ENCODE results near the gene WNK2.

WNK2 gene

GRCh38 chr9:93255994-93256877, 72.3 kb downstream of the WNK2 start:
- DNase-seq = no peak

DNA sequence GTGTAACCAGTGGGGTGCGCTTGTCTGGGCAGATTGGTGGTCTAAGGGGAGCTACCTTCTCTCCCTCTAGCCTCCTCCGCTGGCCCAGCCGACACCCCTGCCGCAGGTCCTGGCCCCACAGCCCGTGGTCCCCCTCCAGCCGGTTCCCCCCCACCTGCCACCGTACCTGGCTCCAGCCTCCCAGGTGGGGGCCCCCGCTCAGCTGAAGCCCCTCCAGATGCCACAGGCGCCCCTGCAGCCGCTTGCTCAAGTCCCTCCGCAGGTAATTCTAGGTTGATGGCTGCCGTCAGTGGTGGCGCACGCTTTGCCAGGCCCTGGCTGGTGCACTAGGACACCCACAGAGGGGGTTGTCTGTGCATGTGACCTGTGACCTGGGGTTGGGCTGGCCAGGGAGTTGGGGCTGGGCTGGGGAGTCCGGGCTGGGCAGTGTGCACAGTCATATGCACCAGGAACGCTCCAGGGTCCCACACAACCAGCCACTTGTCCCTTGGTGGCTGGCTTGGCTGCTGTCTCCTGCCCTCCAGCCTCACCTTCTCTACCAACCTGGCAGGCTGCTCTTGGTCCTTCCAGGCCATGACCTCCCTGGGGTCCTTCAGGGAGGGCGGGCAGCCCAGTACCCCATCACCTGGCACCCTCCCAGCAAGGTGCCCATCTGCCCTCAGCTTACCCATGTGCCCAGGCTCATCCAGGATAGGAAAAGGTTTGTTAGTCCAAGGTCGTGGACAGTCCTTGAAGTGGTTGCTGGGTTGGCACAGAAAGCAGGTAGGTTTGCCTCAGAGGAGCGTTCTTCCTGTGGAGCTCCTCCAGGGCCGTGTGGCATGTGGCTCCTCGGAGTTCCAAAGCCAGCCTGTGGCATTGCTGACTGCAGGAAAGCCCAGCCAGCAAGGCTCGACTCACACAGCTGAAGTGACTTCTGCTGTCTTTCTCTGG, 73.2 kb downstream of the WNK2 start:
- no peak for DNase-seq

GRCh38 chr9:93257808-93258331, 73.9 kb downstream of the WNK2 start:
- DNase-seq = no peak

DNA sequence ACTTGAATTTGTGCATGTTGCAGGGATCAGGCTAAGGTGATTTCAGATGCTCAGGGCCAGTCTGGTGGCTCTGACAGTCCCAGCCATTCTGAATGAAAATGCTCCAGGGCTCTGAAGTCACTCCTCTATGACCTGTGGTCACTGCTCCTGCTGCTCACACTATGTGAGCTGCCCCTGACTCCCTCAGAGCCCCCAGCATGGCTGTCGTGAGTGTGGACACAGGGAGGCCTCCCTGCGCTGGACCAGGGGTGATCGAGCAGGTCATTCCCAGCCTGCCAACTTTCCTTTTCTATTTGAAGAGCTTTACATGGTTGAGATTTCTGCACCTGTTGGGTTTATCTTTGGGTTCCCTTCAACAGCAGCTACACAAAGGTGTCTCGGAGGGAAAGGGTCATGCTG, 74.5 kb downstream of the WNK2 start:
- DNase-seq = no peak

DNA sequence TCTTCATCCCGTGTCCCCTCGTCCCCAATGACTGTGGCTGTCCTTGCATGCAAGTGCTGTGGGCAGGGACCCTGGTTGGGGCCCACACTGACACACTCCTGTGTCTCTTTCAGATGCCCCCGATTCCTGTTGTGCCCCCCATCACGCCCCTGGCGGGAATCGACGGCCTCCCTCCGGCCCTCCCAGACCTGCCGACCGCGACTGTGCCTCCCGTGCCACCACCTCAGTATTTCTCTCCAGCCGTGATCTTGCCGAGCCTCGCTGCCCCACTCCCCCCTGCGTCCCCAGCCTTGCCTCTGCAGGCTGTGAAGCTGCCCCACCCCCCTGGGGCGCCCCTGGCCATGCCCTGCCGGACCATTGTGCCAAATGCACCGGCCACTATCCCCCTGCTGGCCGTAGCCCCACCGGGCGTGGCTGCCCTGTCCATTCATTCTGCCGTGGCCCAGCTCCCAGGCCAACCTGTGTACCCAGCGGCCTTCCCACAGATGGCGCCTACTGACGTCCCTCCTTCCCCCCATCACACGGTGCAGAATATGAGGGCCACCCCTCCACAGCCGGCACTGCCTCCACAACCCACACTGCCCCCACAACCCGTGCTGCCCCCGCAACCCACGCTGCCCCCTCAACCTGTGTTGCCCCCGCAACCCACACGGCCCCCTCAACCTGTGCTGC, 75.0 kb downstream of the WNK2 start:
- DNase-seq = no peak

- no peak for DNase-seq
Observed at GRCh38 chr9:93259490-93260262, 75.7 kb downstream of the WNK2 start.

DNA sequence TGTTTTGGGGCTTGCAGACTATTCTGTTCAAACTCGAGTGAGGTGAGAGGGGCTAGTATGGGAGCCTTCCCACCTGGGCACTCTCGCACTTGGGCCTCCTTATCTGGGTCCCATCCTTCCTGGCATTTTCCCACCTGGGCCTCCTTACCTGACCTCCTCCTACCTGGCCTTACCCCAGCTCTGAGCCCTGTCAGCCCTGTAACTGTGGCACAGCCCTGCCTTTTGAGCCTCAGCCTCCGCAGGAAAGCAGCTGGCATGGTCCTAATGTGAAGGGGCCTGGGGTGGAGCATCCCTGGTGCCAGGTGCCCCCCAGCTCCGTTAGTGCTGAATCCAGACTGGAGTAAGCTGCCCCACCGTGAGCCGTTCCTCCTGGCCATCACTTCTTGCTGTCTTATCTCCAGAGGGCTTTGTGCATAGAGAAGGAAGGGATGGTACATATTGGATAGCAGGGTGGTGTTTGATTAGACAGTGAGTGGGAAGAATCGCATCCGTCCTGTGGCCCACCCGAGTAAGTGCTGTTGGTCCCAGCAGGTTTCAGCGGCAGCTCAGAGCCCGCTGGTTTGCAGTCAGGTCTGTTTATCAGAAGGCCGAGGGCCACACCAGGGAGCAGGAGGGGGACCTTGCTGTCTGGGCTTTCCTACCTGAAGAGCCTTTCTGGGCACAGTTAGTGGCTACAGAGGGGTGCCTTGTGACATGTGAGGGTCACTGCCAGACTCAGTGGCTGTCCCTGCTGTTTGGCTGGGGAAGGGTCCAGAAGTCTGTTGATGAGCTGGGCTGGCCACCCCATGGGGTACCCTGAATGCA, 76.5 kb downstream of the WNK2 start:
- DNase-seq = no peak

GRCh38 chr9:93261281-93261680, 77.3 kb downstream of the WNK2 start:
- no peak for DNase-seq

GRCh38 chr9:93261735-93262523, 78.0 kb downstream of the WNK2 start:
- no peak for DNase-seq

DNA sequence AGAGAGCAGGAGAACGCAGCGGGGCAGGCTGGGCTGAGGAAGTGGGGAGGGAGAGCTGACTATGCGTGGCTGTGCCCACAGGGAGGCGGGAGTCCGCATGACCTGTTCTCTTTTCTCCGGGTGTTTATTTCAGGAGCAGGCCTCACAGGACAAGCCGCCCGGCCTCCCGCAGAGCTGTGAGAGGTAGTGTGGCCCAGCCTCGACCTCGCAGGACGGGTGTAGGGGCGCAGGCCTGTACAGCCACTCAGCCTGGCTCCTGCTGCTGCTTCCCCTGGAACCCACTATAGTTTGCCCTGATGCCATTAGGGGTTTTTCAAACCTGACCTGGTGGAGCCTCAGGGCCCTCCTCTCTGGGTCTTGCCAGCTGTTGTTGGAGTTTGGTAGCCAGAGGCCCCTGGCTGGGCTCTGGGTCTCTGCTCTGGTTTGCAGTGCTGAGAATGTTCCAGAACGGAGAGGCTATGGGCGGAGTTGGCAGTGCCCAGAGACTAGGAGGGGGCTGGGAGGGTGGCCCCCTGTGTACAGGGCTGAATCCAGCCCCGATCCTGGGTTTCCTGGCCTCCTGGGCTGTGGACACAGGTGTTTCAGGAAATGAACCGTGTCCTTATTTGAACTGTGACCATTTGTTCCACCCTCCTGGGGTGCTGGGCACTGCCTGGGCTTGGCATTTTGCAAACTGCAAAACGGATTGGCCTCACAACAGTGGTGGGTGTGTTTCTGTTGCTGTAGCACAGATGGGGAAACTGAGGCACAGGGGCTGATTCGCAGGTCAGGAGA, 78.8 kb downstream of the WNK2 start:
- no peak for DNase-seq

DNA sequence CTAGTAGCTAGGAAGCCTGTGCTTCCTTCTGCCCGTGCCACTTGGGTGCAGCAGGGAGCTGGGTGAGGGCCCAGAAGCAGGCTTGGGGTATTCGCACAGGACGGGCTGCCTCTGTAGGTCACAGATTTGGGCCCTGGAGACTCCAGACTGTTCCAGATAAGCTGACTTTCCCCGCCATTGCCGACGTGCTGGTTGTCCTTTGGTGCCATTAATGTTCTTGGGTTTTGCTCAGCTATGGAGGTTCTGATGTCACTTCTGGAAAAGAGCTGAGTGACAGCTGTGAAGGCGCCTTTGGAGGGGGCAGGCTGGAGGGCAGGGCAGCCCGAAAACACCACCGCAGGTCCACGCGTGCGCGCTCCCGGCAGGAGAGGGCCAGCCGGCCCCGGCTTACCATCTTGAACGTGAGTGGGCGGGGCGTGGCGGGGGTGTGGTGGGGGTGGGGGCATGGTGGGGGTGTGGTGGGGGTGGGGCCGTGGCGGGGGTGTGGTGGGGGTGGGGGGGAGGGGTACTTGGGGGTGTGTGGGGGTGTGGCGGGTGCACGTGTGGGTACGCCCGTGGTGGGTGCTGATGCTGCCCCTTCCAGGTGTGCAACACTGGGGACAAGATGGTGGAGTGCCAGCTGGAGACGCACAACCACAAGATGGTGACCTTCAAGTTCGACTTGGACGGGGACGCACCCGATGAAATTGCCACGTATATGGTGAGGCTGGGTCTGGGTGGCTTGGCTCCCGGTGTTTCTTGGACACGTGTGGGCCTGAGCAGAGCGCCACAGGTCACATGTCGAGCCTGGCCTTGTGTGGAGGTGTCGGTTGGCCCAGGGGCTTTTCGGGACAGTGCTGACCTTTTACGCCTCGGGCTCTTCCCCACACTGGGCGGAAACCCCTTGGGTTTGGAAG, 79.6 kb downstream of the WNK2 start:
- DNase-seq = no peak

DNA sequence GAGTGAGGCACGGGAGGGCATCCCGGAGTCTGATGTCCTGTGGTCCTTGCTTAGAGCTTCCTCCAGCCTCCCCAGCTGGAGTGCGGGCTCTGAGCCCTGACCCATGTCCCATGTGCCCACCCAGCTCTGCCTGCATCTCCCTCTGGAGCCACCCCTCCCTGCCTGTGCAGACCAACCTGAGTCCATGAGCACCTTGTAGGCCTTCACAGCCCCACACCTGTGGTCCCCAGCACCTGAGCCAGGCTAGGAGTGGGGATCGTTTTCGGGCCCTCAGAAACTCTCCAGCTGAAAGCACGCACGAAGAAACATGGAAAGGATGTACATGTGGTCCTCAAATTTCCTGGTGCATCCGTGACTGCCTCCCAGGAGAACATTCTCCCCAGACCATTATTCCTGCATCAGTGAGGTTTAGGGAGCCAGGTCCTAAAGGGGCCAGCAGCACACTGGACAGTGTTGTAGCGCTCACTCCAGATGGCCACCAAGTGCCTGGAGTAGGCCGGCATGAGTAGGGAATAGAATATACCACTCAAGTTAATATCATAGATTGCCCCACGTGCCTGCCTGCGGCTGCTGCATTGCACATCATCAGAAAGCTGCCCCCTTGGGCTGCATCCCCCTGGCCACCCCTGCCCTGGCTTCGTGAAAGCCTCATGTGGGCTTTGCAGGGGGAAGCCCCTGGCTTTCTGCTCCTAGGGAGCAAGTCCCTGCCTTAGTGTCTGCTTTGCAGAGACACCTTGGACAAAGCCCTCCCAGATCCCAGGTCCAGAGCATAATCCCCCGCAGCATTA, 80.6 kb downstream of the WNK2 start:
- DNase-seq = no peak

GRCh38 chr9:93265301-93265971, 81.5 kb downstream of the WNK2 start:
- DNase-seq = no peak

- no peak for DNase-seq
Observed at GRCh38 chr9:93265972-93266371, 82.0 kb downstream of the WNK2 start.

- DNase-seq = no peak
Observed at GRCh38 chr9:93266521-93267001, 82.6 kb downstream of the WNK2 start.

GRCh38 chr9:93267091-93267541, 83.2 kb downstream of the WNK2 start:
- DNase-seq = no peak
